GM19099 (cell line): ENCODE measurements around the gene SUGCT.

ENCODE experiments used
- POLR2A ChIP-seq: IDR thresholded peaks from 3 replicates; pipeline ENCODE4 v1.6.1; 2011; ENCODE audit warnings: low read depth; ENCODE audit not compliant: insufficient read length; ENCODE audit errors: extremely low read depth

Gene SUGCT

GRCh38 chr7:40604601-40605438, 470.0 kb downstream of the SUGCT start:
- no peak for TF ChIP-seq POLR2A

GRCh38 chr7:40608321-40609075, 473.7 kb downstream of the SUGCT start:
- TF ChIP-seq POLR2A, result no peak

GRCh38 chr7:40610461-40610860, 475.7 kb downstream of the SUGCT start:
- TF ChIP-seq POLR2A, result no peak

- TF ChIP-seq POLR2A, result no peak
Observed at GRCh38 chr7:40611095-40611871, 476.5 kb downstream of the SUGCT start.

- no peak for TF ChIP-seq POLR2A
Observed at GRCh38 chr7:40612298-40612697, 477.5 kb downstream of the SUGCT start.

GRCh38 chr7:40619647-40620046, 484.8 kb downstream of the SUGCT start:
- no peak for TF ChIP-seq POLR2A

GRCh38 chr7:40621592-40621998, 486.8 kb downstream of the SUGCT start:
- no peak for TF ChIP-seq POLR2A

GRCh38 chr7:40622941-40623501, 488.2 kb downstream of the SUGCT start:
- no peak for TF ChIP-seq POLR2A

GRCh38 chr7:40623863-40624262, 489.1 kb downstream of the SUGCT start:
- TF ChIP-seq POLR2A, result no peak

- TF ChIP-seq POLR2A, result no peak
Observed at GRCh38 chr7:40629891-40630290, 495.1 kb downstream of the SUGCT start.

GRCh38 chr7:40634118-40634517, 499.3 kb downstream of the SUGCT start:
- no peak for TF ChIP-seq POLR2A

- no peak for TF ChIP-seq POLR2A
Observed at GRCh38 chr7:40638545-40639320, 503.9 kb downstream of the SUGCT start.

- no peak for TF ChIP-seq POLR2A
Observed at GRCh38 chr7:40640566-40640965, 505.8 kb downstream of the SUGCT start.

- no peak for TF ChIP-seq POLR2A
Observed at GRCh38 chr7:40641701-40642100, 506.9 kb downstream of the SUGCT start.
